NCI-H526 (cell line): ENCODE results near the gene DUOXA1.
"Not testable (repeated sequence)": the region's sequence is repeated elsewhere in the genome, so short reads cannot be mapped to it uniquely, and the experiment has no call there.

Experiments used
- DNase-seq, 2 experiments: peaks; one replicate each; lab custom pipeline; 2025; lab: John Stamatoyannopoulos, UW

The DUOXA1 gene

GRCh38 chr15:45112591-45113379 lies 16.9 kb downstream of the DUOXA1 start:
- DNase-seq: peak in 1 of 2 experiments; percentile 61

GRCh38 chr15:45112143-45112590 lies 17.5 kb downstream of the DUOXA1 start:
- no peak for DNase-seq

- peak in 1 of 2 experiments; percentile 9 for DNase-seq
Measured at GRCh38 chr15:45111390-45112142, 18.1 kb downstream of the DUOXA1 start.

- no peak for DNase-seq
Measured at GRCh38 chr15:45110256-45110820, 19.3 kb downstream of the DUOXA1 start.

GRCh38 chr15:45107941-45108630 lies 21.6 kb downstream of the DUOXA1 start:
- no peak for DNase-seq

- DNase-seq: no peak
Measured at GRCh38 chr15:45106002-45106790, 23.5 kb downstream of the DUOXA1 start.

GRCh38 chr15:45105586-45105985 lies 24.1 kb downstream of the DUOXA1 start:
- no peak for DNase-seq

- DNase-seq: not testable (repeated sequence)
Measured at GRCh38 chr15:45104170-45104569, 25.5 kb downstream of the DUOXA1 start.

- no peak for DNase-seq
Measured at GRCh38 chr15:45102226-45102625, 27.5 kb downstream of the DUOXA1 start.

- no peak for DNase-seq
Measured at GRCh38 chr15:45101749-45102148, 27.9 kb downstream of the DUOXA1 start.

GRCh38 chr15:45100884-45101625 lies 28.6 kb downstream of the DUOXA1 start:
- DNase-seq: no peak

GRCh38 chr15:45099549-45100165 lies 30.0 kb downstream of the DUOXA1 start:
- DNase-seq: no peak

GRCh38 chr15:45097466-45097865 lies 32.2 kb downstream of the DUOXA1 start:
- no peak for DNase-seq

- DNase-seq: no peak
Measured at GRCh38 chr15:45095661-45096060, 34.0 kb downstream of the DUOXA1 start.

GRCh38 chr15:45094358-45094730 lies 35.3 kb downstream of the DUOXA1 start:
- DNase-seq: no peak

GRCh38 chr15:45093622-45094357 lies 35.9 kb downstream of the DUOXA1 start:
- DNase-seq: no peak

GRCh38 chr15:45093013-45093412 lies 36.7 kb downstream of the DUOXA1 start:
- no peak for DNase-seq

- DNase-seq: no peak
Measured at GRCh38 chr15:45091576-45091975, 38.1 kb downstream of the DUOXA1 start.

GRCh38 chr15:45091161-45091560 lies 38.5 kb downstream of the DUOXA1 start:
- no peak for DNase-seq
